Keratinocyte (primary cell): Measurements from ENCODE around the gene RFC3.

ENCODE experiments used
- EZH2 ChIP-seq: IDR thresholded peaks from one replicate; pipeline ENCODE4 v1.6.1; 2012; ENCODE audit warnings: inconsistent platforms, mild to moderate bottlenecking, low read length, moderate library complexity
- TF ChIP-seq, protein P1 (sequence below), 3 experiments: IDR thresholded peaks in 1 of 3; conservative IDR thresholded peaks in 1 of 3; optimal IDR thresholded peaks in 1 of 3; 2 replicates in 2 of 3; 3 replicates in 1 of 3; pipeline versions ENCODE3 to v1.5.1; 2011; ENCODE audit warnings: low read length in 3 of 3, mild to moderate bottlenecking in 3 of 3, moderate library complexity in 2 of 3, control low read depth in 1 of 3, inconsistent platforms in 1 of 3; ENCODE audit not compliant: insufficient read depth in 2 of 3; ENCODE audit errors: extremely low read depth in 1 of 3

GRCh38 chr13:33884531-33885220, 66.7 kb downstream of the RFC3 start:
- TF ChIP-seq, protein P1, sequence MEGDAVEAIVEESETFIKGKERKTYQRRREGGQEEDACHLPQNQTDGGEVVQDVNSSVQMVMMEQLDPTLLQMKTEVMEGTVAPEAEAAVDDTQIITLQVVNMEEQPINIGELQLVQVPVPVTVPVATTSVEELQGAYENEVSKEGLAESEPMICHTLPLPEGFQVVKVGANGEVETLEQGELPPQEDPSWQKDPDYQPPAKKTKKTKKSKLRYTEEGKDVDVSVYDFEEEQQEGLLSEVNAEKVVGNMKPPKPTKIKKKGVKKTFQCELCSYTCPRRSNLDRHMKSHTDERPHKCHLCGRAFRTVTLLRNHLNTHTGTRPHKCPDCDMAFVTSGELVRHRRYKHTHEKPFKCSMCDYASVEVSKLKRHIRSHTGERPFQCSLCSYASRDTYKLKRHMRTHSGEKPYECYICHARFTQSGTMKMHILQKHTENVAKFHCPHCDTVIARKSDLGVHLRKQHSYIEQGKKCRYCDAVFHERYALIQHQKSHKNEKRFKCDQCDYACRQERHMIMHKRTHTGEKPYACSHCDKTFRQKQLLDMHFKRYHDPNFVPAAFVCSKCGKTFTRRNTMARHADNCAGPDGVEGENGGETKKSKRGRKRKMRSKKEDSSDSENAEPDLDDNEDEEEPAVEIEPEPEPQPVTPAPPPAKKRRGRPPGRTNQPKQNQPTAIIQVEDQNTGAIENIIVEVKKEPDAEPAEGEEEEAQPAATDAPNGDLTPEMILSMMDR (optimal IDR thresholded peaks at IDR 0.05 in 1 of 3, IDR thresholded peaks at IDR 0.05 in 1 of 3, conservative IDR thresholded peaks at IDR 0.05 in 1 of 3; ENCODE audit: extremely low read depth in 1 of 3, insufficient read depth in 2 of 3, low read length in 3 of 3), result no peak
- no peak for TF ChIP-seq EZH2
